DND-41 (cell line): Measurements from ENCODE around the gene DPYSL3.
"Not testable (repeated sequence)": the region's sequence is repeated elsewhere in the genome, so short reads cannot be mapped to it uniquely, and the experiment has no call there.

ENCODE experiments used
- ATAC-seq: fragments of 200-7000 bp; cut with Tn5 transposase; 3 replicates; pipeline ENCODE4 v1.9.1; 2021; ENCODE audit warnings: low read depth; ENCODE audit not compliant: insufficient read depth
- DNase-seq: peaks from one replicate; pipeline ENCODE4 v3.0.0-alpha.2; 2020
- H2AFZ ChIP-seq: 2 replicates; pipeline ENCODE4 v1.6.0; 2012; ENCODE audit warnings: low read depth, low read length
- H3K27ac ChIP-seq: 2 replicates; pipeline ENCODE4 v1.5.1; 2012; ENCODE audit warnings: low read length, inconsistent platforms
- H3K27me3 ChIP-seq: fragments of 200-600 bp; sonication (generic); 2 replicates; pipeline ENCODE4 v1.6.0; 2012; ENCODE audit warnings: low read length, mild to moderate bottlenecking, inconsistent platforms; ENCODE audit not compliant: insufficient read depth, poor library complexity
- H3K36me3 ChIP-seq: 2 replicates; pipeline ENCODE4 v1.5.1; 2012; ENCODE audit warnings: low read length, inconsistent platforms; ENCODE audit not compliant: insufficient read depth
- H3K4me1 ChIP-seq: 2 replicates; pipeline ENCODE4 v1.5.1; 2012; ENCODE audit warnings: mild to moderate bottlenecking, low read length; ENCODE audit not compliant: insufficient read depth
- H3K4me2 ChIP-seq: 2 replicates; pipeline ENCODE4 v1.6.0; 2012; ENCODE audit warnings: mild to moderate bottlenecking, moderate library complexity, low read length, inconsistent platforms; ENCODE audit not compliant: insufficient read depth
- H3K4me3 ChIP-seq, 2 experiments: fragments of 200-600 bp in 1 of 2; shearing (Covaris generic) in 1 of 2; 2 replicates each; pipeline ENCODE4 v1.5.1; 2012 to 2016; ENCODE audit warnings: inconsistent platforms in 2 of 2, low read length in 2 of 2, mild to moderate bottlenecking in 2 of 2, low read depth in 1 of 2, moderate library complexity in 1 of 2
- H3K79me2 ChIP-seq: 2 replicates; pipeline ENCODE4 v1.6.0; 2012; ENCODE audit warnings: low read length, inconsistent platforms; ENCODE audit not compliant: insufficient read depth
- H3K9ac ChIP-seq: 2 replicates; pipeline ENCODE4 v1.6.0; 2012; ENCODE audit warnings: low read depth, mild to moderate bottlenecking, inconsistent platforms, low read length, moderate library complexity
- H3K9me3 ChIP-seq: 2 replicates; pipeline ENCODE4 v1.5.1; 2012; ENCODE audit warnings: low read length, moderate library complexity, mild to moderate bottlenecking, inconsistent platforms; ENCODE audit not compliant: insufficient read depth, severe bottlenecking
- H4K20me1 ChIP-seq: 2 replicates; pipeline ENCODE4 v1.6.0; 2012; ENCODE audit warnings: low read length; ENCODE audit not compliant: insufficient read depth
- CTCF ChIP-seq: IDR thresholded peaks from 2 replicates; pipeline ENCODE4 v1.5.1; 2012; ENCODE audit warnings: borderline replicate concordance, low read length, moderate library complexity, mild to moderate bottlenecking; ENCODE audit not compliant: poor library complexity, severe bottlenecking; ENCODE audit errors: extremely low read depth
- EZH2 ChIP-seq: IDR thresholded peaks from 3 replicates; pipeline ENCODE4 v1.6.1; 2012; ENCODE audit warnings: borderline replicate concordance, low read depth, mild to moderate bottlenecking, moderate library complexity, low read length, inconsistent platforms; ENCODE audit not compliant: severe bottlenecking

The DPYSL3 gene

GRCh38 chr5:147555176-147555575 is 45.3 kb upstream of the DPYSL3 start:
- Histone ChIP-seq H3K4me1 (no peaks in the 10 kb centered on the region), H3K9me3 (no peaks in the 10 kb centered on the region), H2AFZ (no peak overlapping the region), H3K27me3 (no peaks in the 10 kb centered on the region), H3K4me2 (no peak overlapping the region), H3K79me2 (no peaks in the 10 kb centered on the region), H3K36me3 (no peaks in the 10 kb centered on the region), H4K20me1 (no peaks in the 10 kb centered on the region), H3K27ac (no peak overlapping the region), H3K4me3 (no peak overlapping the region), H3K9ac (no peak overlapping the region)
- DNase-seq = no peak
- no peak for ATAC-seq
- TF ChIP-seq CTCF (no peak), EZH2 (no peak)

- Histone ChIP-seq H3K4me2 (no peak overlapping the region), H3K4me3 (no peak overlapping the region), H3K9ac (no peak overlapping the region), H3K27me3 (no peaks in the 10 kb centered on the region), H2AFZ (no peak overlapping the region), H3K36me3 (no peaks in the 10 kb centered on the region), H4K20me1 (no peaks in the 10 kb centered on the region), H3K4me1 (no peaks in the 10 kb centered on the region), H3K9me3 (no peaks in the 10 kb centered on the region), H3K27ac (no peak overlapping the region), H3K79me2 (no peaks in the 10 kb centered on the region)
- ATAC-seq (no peak), DNase-seq (no peak)
- TF ChIP-seq EZH2 = no peak
- no peak for TF ChIP-seq CTCF
These were observed 44.5 kb upstream of the DPYSL3 start for GRCh38 chr5:147554261-147554817.

- H3K4me3 ChIP-seq, ATAC-seq, H4K20me1 ChIP-seq, H3K27ac ChIP-seq, H3K9ac ChIP-seq, H3K36me3 ChIP-seq, H3K9me3 ChIP-seq, H2AFZ ChIP-seq, H3K4me2 ChIP-seq, H3K27me3 ChIP-seq, H3K79me2 ChIP-seq, H3K4me1 ChIP-seq, DNase-seq: not testable (repeated sequence)
These were observed 43.9 kb upstream of the DPYSL3 start for GRCh38 chr5:147553817-147554216.

GRCh38 chr5:147552897-147553296 is 43.0 kb upstream of the DPYSL3 start:
- Histone ChIP-seq H3K9ac (no peak overlapping the region), H3K4me3 (no peak overlapping the region), H3K27ac (no peak overlapping the region), H3K36me3 (no peaks in the 10 kb centered on the region), H2AFZ (no peak overlapping the region), H3K4me1 (no peaks in the 10 kb centered on the region), H4K20me1 (no peaks in the 10 kb centered on the region), H3K4me2 (no peak overlapping the region), H3K27me3 (no peaks in the 10 kb centered on the region), H3K79me2 (no peaks in the 10 kb centered on the region), H3K9me3 (no peaks in the 10 kb centered on the region)
- DNase-seq = no peak
- TF ChIP-seq EZH2 (no peak), CTCF (no peak)
- ATAC-seq = no peak
